ENCODE measurements around the gene CFAP74.

Gene CFAP74

DNA sequence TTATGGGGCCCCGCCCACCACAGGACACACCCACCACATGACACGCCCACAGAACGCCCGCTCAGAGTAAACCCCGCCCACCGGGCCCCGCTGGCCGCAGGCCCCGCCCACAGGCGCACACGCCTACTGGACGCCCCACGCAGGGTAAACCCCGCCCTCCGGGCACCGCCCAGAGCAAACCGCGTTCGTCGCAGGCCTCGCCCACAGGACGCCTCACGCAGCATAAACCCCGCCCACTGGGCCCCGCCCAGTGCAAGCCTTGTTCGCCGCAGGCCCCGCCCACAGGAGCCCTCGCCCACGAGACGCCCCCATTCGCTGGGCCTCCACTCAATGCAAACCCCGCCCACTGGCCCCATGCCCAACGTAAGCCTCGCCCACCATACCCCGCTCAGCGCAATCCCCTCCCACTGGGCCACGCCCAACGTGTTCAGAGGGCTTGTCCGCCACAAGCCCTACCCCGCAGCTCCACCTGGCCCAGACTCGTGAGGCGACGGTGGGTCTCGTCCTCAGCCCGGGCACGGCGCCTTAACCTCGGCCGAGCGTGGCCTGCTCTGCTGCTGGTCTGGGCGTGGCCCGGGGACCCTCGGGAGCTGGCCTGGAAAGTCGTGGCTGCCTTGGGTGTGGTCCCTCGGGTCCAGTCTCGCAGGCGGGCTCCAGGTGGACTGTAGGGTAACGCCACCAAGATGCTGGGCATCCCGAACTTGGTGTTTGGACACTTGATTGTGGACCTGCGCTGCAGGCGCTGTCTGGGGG is 84.1 kb downstream of the CFAP74 start (continued):
- TF ChIP-seq ZNF302 (tag by site-specific recombination; IDR thresholded peaks at IDR 0.05; ENCODE audit: low read depth) (no peak), KLF8 (tag by site-specific recombination; IDR thresholded peaks at IDR 0.05) (peak; percentile 99), ZNF624 (tag by site-specific recombination; IDR thresholded peaks at IDR 0.05) (no peak), SP2 (tag by site-specific recombination; IDR thresholded peaks at IDR 0.05) (peak; percentile 97), PRDM10 (tag by site-specific recombination; IDR thresholded peaks at IDR 0.05) (peak; percentile 62), ZNF335 (tag by site-specific recombination; conservative IDR thresholded peaks at IDR 0.05) (peak; percentile 19; the same call in 1 of the 2 replicates), TSHZ1 (tag by site-specific recombination; IDR thresholded peaks at IDR 0.05; ENCODE audit: borderline replicate concordance) (no peak), ZNF155 (tag by site-specific recombination; IDR thresholded peaks at IDR 0.05) (no peak), INSM2 (tag by site-specific recombination; IDR thresholded peaks at IDR 0.05) (no peak), ZNF555 (tag by site-specific recombination; conservative IDR thresholded peaks at IDR 0.05) (no peak), GLIS2 (tag by site-specific recombination; IDR thresholded peaks at IDR 0.05) (peak; percentile 79), ZNF37A (tag by site-specific recombination; IDR thresholded peaks at IDR 0.05) (no peak), ZNF138 (tag by site-specific recombination; IDR thresholded peaks at IDR 0.05; ENCODE audit: borderline replicate concordance) (no peak), ZNF140 (tag by site-specific recombination; IDR thresholded peaks at IDR 0.05) (no peak), GLIS1 (tag by site-specific recombination; IDR thresholded peaks at IDR 0.05) (peak; percentile 83), ZNF18 (tag by site-specific recombination; IDR thresholded peaks at IDR 0.05) (no peak), FEZF1 (tag by site-specific recombination; IDR thresholded peaks at IDR 0.05) (no peak), ZNF366 (tag by site-specific recombination; conservative IDR thresholded peaks at IDR 0.05) (no peak), SP3 (tag by site-specific recombination; IDR thresholded peaks at IDR 0.05) (peak; percentile 99), ZFHX2 (tag by site-specific recombination; conservative IDR thresholded peaks at IDR 0.05) (peak; percentile 100), ZNF510 (tag by site-specific recombination; IDR thresholded peaks at IDR 0.05; ENCODE audit: insufficient replicate concordance) (no peak), ZNF112 (tag by site-specific recombination; IDR thresholded peaks at IDR 0.05) (no peak), ZNF514 (tag by site-specific recombination; IDR thresholded peaks at IDR 0.05) (no peak), YY2 (tag by site-specific recombination; IDR thresholded peaks at IDR 0.05) (no peak)
- TF ChIP-seq, protein P1, sequence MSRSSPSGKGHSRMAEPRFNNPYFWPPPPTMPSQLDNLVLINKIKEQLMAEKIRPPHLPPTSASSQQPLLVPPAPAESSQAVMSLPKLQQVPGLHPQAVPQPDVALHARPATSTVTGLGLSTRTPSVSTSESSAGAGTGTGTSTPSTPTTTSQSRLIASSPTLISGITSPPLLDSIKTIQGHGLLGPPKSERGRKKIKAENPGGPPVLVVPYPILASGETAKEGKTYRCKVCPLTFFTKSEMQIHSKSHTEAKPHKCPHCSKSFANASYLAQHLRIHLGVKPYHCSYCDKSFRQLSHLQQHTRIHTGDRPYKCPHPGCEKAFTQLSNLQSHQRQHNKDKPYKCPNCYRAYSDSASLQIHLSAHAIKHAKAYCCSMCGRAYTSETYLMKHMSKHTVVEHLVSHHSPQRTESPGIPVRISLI (tag by site-specific recombination; IDR thresholded peaks at IDR 0.05), result no peak
- TF ChIP-seq, protein P2, sequence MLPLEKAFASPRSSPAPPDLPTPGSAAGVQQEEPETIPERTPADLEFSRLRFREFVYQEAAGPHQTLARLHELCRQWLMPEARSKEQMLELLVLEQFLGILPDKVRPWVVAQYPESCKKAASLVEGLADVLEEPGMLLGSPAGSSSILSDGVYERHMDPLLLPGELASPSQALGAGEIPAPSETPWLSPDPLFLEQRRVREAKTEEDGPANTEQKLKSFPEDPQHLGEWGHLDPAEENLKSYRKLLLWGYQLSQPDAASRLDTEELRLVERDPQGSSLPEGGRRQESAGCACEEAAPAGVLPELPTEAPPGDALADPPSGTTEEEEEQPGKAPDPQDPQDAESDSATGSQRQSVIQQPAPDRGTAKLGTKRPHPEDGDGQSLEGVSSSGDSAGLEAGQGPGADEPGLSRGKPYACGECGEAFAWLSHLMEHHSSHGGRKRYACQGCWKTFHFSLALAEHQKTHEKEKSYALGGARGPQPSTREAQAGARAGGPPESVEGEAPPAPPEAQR (tag by site-specific recombination; IDR thresholded peaks at IDR 0.05), result no peak
